HG03139 (cell line): ENCODE results near the gene PRKCZ.

Experiments
- ATAC-seq: cut with Tn5 transposase; IDR thresholded peaks from one replicate; pipeline ENCODE4 v1.9.1; 2021; ENCODE audit not compliant: unreplicated experiment

Gene PRKCZ

DNA sequence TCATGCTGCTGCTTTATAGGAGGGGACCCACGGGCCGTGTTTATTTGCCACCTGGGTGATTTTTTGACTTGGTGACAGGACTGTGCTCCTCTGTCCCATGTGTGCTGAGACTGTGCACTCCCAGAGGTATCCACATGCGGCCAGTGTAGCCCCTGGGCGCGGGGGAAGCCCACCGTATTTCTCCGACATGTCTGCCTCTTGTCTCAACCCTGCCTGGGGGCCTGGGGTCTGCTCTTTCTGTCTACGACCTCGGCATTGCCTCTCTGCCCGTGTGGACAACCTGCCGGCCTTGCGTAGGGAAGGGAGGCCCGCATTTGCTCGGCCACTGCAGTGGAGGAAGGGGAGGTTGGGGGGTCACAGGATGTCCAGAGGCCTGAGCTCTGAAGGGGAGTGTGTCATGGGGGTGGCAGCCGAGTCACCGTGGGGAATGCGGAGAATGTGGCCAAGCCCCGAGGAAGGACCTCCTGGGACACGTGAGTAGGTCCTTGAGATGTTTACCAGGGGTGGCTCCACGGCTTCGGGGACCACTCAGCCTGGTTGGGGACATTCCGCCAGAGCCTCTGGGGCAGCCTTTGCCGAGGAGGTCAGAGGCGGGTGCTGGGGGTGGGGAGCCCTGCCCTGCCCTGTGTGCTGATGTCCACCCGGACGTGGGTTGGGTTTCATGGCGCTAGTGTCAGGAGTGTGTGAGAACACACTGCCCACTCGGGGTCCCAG, 11.0 kb downstream of the PRKCZ start:
- ATAC-seq = no peak

DNA sequence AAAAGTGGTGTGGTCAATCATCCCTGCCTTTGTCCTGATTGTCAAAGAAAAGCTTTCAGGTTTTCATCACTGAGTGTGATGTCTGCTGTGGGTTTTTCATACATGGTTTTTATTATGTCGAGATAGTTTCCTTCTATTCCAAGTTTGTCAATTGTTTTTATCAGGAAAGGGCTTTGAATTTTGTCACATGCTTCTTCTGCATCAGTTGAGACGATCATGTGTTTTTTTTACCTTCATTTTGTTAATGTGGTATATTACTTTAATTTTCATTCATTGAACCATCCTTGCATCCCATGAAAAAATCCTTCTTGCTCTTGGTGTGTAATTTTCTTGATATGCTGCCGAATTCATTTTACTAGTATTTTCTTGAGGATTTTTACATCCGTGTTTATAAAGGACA, 15.5 kb downstream of the PRKCZ start:
- ATAC-seq = no peak

DNA sequence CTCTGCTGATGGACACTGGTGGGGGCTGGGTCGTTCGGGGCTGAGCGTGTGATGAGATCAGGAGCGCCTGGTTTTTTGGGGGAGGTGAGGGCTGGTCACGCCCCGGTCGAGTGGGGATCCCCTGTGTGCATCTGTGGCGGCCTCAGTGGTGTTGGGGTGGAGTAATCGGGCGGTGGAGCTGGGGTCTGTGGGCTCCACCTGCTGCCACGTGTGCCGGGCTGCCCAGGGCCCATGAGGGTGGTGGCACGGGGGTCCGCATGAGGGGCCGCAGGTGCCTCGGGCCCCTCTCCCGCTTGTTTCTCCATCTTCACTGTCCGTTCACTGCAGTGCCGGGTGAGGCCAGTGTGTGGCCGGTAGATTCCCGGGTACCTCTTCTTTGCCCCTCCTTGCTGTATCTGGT, 17.2 kb downstream of the PRKCZ start:
- ATAC-seq = no peak

DNA sequence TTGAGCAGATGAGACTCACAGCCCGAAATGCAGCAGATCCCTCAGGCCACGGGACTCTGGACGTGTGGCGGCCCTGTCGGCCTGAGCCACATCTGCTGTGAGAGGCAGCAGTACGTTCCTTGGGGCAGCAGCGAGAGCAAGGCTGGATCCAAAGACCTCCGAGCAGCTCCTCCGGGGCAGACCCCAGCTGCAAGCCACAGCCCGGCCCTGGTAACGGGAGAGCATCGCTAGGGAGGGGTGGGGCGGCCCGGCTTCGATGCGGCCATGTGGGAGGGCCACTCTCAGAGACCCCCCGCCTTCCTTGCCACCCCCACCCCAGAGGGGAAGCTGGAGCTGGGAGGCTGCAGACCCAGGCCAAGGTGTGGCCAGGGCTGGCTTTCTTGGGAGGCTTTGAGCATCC, 17.8 kb downstream of the PRKCZ start:
- no peak for ATAC-seq

DNA sequence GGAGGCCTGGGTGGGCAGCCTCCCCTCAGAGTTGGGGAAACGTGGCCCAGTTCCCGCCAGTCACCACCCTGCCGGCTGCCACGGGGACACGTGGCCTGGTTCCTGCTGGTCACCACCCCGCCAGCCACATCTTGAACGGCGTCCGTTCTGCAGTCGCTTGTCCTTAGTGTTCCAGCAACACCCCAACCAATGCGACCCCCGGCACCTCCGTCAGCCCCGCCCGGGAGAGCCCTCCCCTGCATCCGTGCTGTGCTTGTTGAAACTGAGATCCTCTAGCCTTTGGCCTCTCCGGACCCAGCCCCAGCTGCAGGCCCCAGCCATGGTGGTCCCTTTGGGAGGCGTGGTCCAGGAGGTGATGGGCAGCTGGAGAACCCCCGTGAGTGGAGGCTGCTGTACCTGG, 18.7 kb downstream of the PRKCZ start:
- no peak for ATAC-seq

DNA sequence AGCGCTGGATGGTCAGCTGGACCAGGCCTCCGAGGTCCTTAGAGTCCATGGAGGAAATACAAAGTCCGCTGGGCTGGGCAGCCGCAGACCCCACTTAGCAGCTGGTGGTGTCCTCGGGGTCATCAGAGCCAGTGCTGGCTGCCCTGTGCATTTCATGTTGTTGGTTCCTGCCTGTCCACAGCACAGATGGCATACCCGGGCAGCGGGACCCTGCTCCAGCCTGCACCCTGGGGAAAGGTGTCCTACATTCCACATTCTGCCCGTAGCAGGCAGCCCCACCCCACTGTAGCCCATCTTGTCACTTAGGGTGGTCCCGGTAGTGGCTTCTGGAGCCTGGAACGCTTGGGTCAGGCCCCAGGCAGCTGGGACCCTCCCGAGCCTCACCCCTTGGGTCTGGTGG, 19.8 kb downstream of the PRKCZ start:
- no peak for ATAC-seq

DNA sequence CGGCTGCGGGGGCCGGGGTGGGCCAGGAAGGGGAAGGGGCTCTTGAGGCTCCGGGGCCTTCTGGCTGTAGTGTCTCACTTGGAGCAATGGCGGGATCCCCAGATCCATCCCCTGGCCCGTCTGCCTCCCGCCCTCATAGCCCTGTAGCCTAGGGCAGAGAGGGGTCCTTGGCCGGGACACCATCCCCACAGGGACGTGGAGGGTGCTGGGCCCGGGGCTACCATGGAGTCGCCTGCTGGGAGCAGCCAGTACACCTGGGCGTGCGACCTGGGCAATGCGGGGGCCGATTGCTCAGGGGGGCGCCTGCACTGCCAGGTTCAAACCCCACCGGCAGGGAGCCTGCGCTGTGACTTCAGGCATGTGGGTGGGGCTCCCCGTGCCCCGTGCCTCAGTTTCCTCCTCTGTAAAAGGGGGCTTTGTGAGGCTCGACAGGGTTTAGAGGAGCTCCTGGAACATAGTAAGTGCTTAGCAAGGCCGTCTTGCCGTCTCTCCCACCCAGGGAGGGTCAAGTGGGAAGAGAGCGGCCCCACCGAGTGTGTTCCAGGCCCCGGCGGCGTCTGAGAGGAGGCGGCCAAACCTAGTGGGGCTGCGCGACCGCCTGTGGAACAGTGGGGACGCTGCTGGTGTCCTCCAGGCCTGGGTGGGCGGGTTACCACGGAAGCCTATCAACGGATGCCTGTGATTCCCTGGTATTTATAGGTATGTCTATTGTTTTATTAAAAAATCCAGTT, 20.8 kb downstream of the PRKCZ start:
- ATAC-seq = no peak

DNA sequence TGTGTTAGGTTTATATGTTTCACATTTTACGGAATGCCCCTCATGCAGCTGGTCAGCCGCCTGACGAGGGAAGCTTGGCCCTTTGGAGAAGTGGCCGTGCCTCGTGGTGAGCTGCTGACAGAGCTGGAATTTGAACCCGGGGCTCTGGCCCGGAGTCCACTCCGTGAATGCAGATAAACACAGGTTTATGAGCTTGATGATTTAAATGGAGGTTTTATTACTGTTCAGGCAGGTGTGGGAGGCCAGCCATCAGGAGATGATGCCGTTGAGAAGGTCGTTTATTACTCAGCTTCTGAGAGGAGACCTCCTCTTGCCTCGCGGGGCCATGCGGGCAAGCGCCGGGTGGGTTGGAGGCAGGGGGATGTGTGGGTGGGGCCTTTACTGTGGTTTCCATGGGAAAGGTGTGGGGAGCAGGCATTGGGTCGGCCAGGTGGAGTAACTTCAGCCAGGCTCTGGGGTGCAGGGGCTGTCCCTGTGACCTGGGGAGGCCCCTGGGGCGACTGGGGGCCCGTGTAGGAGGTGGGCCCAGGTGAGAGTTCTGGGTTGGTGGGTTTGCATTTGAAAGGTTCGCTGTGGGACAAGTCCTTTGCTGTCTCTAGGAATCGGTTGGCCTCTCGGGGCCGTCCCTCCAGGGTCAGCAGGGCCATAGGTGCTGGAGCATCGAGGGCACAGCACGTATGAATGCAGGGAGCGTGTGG, 22.0 kb downstream of the PRKCZ start:
- no peak for ATAC-seq

DNA sequence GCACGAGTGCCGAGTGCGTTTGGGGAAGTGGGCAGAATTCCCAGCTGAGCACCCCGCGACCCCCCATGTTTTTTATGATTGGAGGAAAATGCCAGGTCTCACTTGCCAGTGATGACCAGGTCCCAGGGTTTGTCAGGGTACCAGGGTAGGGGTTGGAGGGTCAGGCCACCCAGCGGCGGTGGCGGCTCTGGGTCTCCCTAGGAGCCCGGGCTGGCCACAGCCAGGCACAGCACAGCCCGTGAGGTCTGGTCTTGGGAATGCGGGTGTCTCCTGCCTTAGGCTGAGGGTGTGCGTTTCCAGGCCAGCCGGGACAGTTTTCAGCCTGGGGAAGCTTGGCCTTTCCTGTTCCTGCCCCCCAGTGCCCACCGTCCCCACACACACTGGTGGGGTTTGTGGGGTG, 22.7 kb downstream of the PRKCZ start:
- ATAC-seq = no peak

DNA sequence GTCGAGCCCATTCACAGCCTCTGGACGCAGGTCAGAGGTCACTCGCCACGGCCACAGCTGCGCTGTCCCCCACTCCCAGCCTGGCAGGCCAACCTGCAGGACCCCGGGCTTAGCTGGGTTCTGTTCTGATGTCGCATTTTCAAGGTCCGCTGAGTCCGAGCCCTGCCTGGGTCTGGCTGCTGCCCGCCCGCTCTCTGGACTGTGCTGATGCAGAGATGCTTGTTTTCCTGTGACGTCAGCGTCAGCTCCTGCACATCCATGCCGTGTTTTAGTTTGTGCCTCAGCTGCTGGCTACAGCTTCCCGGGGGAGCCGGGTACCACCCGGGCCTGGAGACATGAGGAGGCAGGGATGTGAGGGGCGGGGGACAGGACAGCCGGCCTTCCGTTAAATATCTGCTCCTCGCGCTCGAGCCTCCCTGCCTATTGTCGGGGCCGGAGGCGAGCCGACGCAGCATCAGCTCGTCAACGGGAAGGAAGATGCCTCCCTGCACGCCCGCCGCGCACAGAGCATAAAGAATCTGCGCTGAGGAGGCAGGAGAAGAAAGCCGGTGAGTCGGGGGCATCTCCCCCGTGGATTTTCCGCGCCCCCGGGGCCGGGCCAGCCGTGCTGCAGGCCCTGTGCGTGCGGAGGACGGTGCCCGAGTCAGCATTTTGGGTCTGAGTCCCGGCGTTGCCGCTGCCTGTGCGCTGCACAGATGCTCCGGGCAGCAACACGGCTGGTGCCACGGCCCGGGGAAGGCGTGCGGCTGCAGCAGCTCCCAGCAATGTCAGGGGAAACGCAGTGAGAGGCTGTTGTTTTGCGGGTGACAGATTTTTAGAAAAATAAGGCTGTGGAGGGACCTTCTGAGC, 23.4 kb downstream of the PRKCZ start:
- no peak for ATAC-seq

DNA sequence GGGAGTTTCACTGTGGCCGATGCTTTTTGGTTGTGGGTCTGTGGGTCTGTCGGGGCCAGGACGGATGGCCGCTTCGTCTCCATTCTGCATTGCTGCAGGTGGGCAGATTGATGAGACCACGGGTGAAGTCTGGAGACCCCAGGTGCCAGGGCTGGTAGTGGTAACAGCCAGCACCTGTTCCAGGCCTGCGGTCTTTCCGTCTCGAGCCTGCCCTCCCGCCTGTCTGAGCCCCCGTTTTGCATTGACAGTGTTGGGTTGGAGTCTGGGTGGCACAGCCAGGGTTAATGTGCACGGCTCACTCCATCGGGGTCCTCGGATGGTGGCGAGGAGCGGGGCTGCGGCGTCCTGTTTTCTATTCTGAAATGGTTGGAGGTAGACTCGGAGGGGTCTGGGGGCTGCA, 24.2 kb downstream of the PRKCZ start:
- no peak for ATAC-seq

DNA sequence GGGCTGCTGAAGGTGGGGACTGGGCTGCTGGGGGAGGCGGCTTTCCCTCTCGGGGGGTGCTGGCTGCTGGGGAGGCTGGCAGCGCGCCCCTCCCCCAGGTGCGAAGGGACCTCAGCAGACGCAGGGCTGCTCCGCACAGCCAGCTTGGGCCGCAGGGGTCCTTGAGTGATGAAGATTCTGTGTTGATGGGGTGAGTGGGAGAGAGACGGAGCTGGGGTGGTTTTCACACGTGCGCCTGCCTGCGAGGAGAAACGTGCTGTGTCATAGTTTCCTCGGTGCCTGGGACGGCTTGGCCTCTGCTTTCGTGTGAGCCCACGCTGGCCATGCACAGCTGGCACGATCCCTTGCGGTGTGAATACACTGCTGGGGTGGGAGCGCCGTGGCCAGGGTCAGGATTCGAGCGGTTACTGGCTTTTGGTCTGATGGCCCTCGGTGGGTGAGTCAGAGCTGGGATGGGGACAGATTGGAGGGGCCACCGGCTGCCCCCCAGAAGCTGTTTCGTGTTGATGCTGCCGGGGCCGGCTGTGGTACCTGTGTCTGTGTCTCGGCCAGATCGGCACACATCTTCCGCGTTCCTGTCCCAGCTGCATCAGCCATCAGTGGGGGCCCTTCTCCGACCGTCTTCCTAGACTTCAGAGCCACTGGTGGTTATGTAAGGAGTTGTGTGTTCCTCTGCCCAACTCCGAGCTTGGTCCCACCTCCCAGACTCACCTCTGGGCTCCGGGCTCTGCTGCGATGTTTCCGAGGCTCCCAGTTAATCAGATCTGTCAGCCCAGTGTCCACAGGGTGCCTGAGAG, 24.9 kb downstream of the PRKCZ start:
- ATAC-seq = no peak

DNA sequence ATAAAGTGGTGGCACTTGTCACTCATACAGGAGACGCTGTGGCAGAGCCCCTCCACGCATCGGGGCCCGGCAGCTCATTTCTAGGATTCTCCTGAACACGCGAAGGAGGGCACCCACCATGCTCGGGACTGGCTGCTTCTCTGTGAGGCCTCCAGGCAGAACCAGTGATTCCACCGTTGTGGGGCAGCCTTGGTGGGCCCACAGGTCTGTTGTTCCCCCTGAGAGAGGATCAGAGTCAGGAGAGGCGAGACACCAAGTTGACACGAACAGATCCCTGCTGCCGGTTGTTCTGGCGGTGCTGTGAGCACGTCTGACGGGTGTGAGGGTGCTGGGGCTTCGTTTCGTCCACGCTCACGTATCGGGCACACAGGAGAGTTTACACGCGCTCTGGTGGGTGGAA, 26.6 kb downstream of the PRKCZ start:
- no peak for ATAC-seq

DNA sequence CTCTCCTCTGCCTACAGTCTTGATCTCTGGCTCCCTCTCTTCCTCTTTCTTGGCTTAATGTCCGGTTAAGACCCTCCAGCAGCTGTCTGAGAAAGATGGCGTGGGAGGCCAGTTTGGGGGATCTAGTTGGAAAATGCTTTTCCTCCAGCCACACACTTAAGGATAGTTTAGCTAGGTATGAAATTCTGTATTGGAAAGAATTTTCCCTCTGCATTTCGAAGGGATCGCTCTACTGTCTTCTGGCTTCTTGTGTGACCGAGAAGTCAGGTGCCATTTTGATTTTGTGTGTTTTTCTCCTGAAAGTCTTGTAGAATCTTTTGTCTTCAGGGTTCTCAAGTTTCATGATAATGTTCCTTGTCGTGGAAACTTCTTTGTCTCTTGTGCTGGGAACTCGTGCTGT, 28.0 kb downstream of the PRKCZ start:
- ATAC-seq = no peak

DNA sequence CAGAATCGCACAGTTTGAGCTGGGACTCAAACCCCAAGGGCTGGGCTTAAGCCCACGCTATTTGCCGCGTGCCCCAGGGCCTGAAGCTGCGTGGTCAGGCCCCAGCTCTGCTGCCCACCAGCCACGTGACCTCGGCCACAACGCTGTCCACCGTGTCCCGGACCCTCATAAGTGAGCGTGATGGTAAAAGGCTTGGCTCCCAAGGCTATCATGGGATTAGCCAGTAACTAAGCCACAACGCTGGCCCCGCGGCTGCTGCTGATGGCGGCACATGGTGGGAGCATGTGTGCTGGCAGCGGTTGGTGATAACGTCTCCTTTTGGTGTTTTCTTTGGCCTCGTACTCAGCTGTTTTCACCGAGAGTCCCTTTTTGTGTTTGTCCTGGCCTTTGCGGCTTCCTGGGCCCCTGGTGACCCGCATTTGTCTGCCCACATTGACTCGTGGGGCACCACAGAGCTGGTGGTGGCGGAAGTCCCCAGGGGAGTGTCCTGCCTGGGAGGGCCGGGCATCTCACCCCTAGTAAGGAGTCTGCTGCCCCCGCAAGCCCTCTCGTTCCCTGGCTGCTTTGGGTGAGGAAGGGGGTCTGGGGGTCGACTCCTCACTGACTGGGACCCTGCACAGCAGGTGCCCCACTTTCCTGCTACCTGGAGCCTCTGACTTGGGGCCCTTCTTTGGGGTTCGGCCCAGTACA, 29.3 kb downstream of the PRKCZ start:
- no peak for ATAC-seq

DNA sequence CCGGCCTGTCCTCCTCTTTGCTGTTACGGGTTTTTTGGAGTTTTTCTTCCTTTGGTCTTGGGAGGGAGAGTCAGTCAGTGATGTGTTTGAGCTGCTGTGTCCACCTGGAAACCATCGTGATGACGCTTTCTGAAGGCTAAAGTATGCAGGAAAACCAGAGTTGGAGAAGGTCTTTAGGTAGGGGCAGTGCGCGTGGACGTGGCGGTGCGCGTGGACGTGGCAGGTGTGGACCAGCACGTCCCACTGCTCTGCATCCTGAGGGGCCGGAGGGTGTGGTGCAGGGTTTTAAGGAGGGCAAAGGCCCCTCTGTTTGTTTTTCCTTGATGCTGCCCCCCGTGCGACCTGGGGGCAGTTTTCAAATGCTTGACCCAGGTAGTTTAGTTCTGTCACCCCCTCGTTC, 29.9 kb downstream of the PRKCZ start:
- ATAC-seq = no peak

DNA sequence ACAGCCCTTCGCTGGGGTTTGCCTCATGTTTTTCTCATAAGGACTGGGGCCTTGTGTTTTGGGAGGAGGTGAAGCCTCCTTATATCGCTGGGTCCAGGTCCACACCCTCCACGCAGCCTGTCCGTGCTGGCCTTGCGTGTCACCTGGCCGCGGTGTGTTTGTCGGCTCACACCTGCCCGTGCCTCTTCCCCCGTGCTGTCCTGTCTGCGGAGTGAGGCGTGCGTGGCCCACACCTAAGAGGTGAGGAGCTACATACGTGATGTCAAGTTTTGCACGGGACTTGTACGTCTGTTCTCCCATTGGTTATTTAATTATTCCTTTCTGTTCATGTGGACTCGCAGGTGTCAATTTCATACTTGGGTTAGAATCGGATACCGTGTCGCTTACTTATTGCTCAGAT, 30.7 kb downstream of the PRKCZ start:
- ATAC-seq = no peak

DNA sequence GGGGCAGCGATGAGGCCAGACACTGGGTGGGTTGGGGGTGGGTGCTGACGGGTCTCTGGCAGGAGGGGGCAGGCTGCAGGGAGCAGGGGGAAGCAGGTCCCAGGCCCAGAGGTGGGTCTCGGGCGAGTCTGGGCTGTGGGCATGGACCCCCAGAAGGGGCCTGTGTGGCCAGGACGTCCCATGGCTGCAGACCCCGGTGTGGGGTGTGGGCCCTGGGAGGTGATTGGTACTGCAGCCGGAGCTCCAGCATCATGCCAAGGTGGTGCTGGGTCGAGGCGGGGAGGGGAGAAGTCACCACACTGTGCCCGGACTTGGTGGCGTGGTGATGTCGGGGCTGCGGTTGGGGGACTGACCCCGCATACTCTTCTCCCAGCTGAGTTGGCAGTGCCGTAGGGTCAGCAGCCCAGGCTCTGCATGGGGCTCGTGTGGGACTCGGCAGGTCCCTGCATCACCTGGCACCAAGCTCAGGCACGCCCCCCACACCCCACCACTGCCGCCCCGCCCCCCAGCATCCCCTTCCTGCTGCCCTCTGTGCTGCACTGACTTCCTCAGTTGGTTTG, 31.2 kb downstream of the PRKCZ start:
- no peak for ATAC-seq

DNA sequence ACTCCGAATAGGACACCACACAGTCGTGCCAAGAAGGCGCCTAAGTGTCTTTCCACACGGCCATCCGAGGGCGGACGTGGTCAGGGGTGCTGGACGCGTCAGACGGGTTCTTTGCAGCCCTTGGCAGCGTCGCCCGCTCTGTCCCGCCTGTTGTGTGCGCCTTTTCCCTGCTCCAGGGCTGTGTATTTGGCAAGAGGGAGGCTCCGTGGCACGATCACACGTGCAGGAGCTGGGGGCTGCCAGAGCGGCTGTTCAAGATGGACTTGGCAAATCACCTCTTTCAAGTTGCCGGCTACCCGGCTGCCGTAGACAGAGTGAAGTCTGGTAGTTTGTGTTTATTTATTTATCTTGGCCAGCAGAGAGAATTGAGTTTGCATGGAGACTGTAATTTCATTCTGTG, 31.9 kb downstream of the PRKCZ start:
- no peak for ATAC-seq

DNA sequence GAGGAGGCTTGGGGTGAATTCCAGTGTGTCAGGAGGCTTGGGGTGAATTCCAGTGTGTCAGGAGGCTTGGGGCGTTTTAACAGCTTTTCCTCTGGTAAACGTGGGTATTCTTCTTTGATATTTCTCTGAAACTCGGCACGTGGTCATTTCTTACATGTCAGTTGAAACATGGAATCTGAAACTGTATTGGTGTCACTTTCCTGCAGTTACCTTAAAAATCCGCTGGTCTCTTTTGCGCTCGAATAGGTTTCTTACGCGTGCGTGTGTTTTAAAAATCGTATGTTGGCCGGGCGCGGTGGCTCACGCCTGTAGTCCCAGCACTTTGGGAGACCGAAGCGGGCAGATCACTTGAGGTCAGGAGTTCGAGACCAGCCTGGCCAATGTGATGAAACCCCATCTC, 33.5 kb downstream of the PRKCZ start:
- no peak for ATAC-seq
